CD4-positive, alpha-beta memory T cell (primary cell): ENCODE data around the gene TMEM120B. TPM values are rescaled to one million over a fixed set of nuclear protein-coding genes. Genes with fewer than 3 reads are reported as not detected.

ENCODE experiments used
- CTCF ChIA-PET: fragments of 350-600 bp; sonication (Branson Sonifier 250); formaldehyde crosslinking; loops from one replicate; lab custom pipeline; 2021; ENCODE audit warnings: inconsistent platforms; ENCODE audit not compliant: partially characterized antibody; lab: Charles Lee
- POLR2A ChIA-PET: fragments of 350-600 bp; sonication (Branson Sonifier 250); formaldehyde crosslinking; loops from one replicate; lab custom pipeline; 2021; ENCODE audit not compliant: partially characterized antibody; lab: Charles Lee
- DNase-seq, 5 donors: peaks; one replicate each; pipeline versions ENCODE4 v3.0.0 to v3.0.0-alpha.2; 2020 to 2022; ENCODE audit warnings: mixed read lengths in 1 of 5
- H3K27ac ChIP-seq: one replicate; pipeline ENCODE4 v1.7.0; 2013; ENCODE audit warnings: low read depth, low read length
- H3K27me3 ChIP-seq: 2 replicates; pipeline ENCODE4 v1.7.0; 2013; ENCODE audit warnings: mild to moderate bottlenecking, low read length, moderate library complexity; ENCODE audit not compliant: insufficient read depth
- H3K36me3 ChIP-seq: 2 replicates; pipeline ENCODE4 v1.7.0; 2013; ENCODE audit warnings: mild to moderate bottlenecking, low read length, moderate library complexity; ENCODE audit not compliant: insufficient read depth
- H3K4me1 ChIP-seq: 2 replicates; pipeline ENCODE4 v1.7.0; 2013; ENCODE audit warnings: mild to moderate bottlenecking, low read length, moderate library complexity; ENCODE audit not compliant: insufficient read depth
- H3K4me3 ChIP-seq, 2 donors: one replicate each; pipeline ENCODE4 v1.7.0; 2013; ENCODE audit warnings: low read length in 2 of 2, mild to moderate bottlenecking in 1 of 2
- H3K9me3 ChIP-seq, 2 donors: one replicate each; pipeline ENCODE4 v1.7.0; 2013; ENCODE audit warnings: low read length in 2 of 2, control low read depth in 1 of 2; ENCODE audit not compliant: control insufficient read depth in 1 of 2
- H3K27ac Mint-ChIP-seq, 7 donors: one replicate each; pipeline ENCODE4 v1.8.0; 2020 to 2021; ENCODE audit warnings: mixed read lengths in 7 of 7, mild to moderate bottlenecking in 6 of 7, inconsistent platforms in 3 of 7, moderate library complexity in 3 of 7
- H3K27me3 Mint-ChIP-seq, 2 donors: one replicate each; pipeline ENCODE4 v1.8.0; 2020 to 2021; ENCODE audit warnings: mixed read lengths in 2 of 2
- H3K36me3 Mint-ChIP-seq, 2 donors: one replicate each; pipeline ENCODE4 v1.8.0; 2020 to 2021; ENCODE audit warnings: mixed read lengths in 2 of 2, inconsistent platforms in 1 of 2, mild to moderate bottlenecking in 1 of 2
- H3K4me1 Mint-ChIP-seq, 4 donors: one replicate each; pipeline ENCODE4 v1.8.0; 2020 to 2021; ENCODE audit warnings: mixed read lengths in 4 of 4, mild to moderate bottlenecking in 1 of 4
- H3K4me3 Mint-ChIP-seq, 8 donors: one replicate each; pipeline ENCODE4 v1.8.0; 2020 to 2021; ENCODE audit warnings: mixed read lengths in 8 of 8, mild to moderate bottlenecking in 7 of 8, moderate library complexity in 6 of 8, inconsistent platforms in 3 of 8
- H3K9me3 Mint-ChIP-seq, 8 donors: one replicate each; pipeline ENCODE4 v1.8.0; 2020 to 2021; ENCODE audit warnings: mixed read lengths in 8 of 8, mild to moderate bottlenecking in 5 of 8, inconsistent platforms in 3 of 8, moderate library complexity in 1 of 8
- intact Hi-C: fragments of 100-400 bp; cut with micrococcal nuclease; formaldehyde crosslinking; loops from one replicate; pipeline ENCODE4 v1.15.1; 2023
- polyA plus RNA-seq, 2 donors: library from polyadenylated mRNA; unstranded; fragments of 300-500 nt; fragmentation: Illumina TruSeq; gene quantifications; one replicate each; pipeline ENCODE4 v1.2.3, GENCODE V29; 2021
- total RNA-seq, 2 experiments: library from RNA; stranded (reverse); gene quantifications; one replicate each; pipeline ENCODE4 v1.2.3, GENCODE V29; 2021

The TMEM120B gene
- total and polyA plus RNA-seq, 4 experiments from 2014 or later: 3.3 to 12.8 (median 7.4) TPM

GRCh38 chr12:121829250-121829918 lies 116.8 kb downstream of the TMEM120B start:
- Histone ChIP-seq H3K27ac (no peak overlapping the region), H3K9me3 (no peaks in the 10 kb centered on the region), H3K4me3 (no peak overlapping the region), H3K4me1 (no peaks in the 10 kb centered on the region), H3K27me3 (no peaks in the 10 kb centered on the region), H3K36me3 (peaks cover 54% of the 10 kb centered on the region)
- Mint-ChIP-seq H3K27ac (peak overlapping the region in 2 of 7 donors; percentile 27 to 51), H3K27me3 (no peaks in the 10 kb centered on the region), H3K9me3 (peaks cover 0 to 2% (median 0%) of the 10 kb centered on the region in 8 donors), H3K4me1 (peaks cover 0 to 6% (median 0%) of the 10 kb centered on the region in 4 donors), H3K36me3 (peaks cover 43 to 58% of the 10 kb centered on the region in 2 donors), H3K4me3 (no peak overlapping the region)
- intact Hi-C loops: no loop called here
- ChIA-PET CTCF (no interaction called here), POLR2A (interaction anchor here (44.6 kb wide), 1 partner anchor 39 kb away, joined by 2727 read pairs; the partner anchor contains the start of genes RHOF and SETD1B)
- DNase-seq: no peak

- Histone ChIP-seq H3K4me3 (no peak overlapping the region), H3K9me3 (no peaks in the 10 kb centered on the region), H3K27ac (no peak overlapping the region), H3K36me3 (peaks cover 54% of the 10 kb centered on the region), H3K27me3 (no peaks in the 10 kb centered on the region), H3K4me1 (no peaks in the 10 kb centered on the region)
- CTCF ChIA-PET: no interaction called here
- Mint-ChIP-seq H3K9me3 (peaks cover 0 to 2% (median 0%) of the 10 kb centered on the region in 8 donors), H3K4me1 (peaks cover 0 to 6% (median 0%) of the 10 kb centered on the region in 4 donors), H3K36me3 (peaks cover 43 to 54% of the 10 kb centered on the region in 2 donors), H3K27ac (peak overlapping the region in 1 of 7 donors; percentile 70), H3K4me3 (no peak overlapping the region), H3K27me3 (no peaks in the 10 kb centered on the region)
- POLR2A ChIA-PET: interaction anchor here (44.6 kb wide), 1 partner anchor 39 kb away, joined by 2727 read pairs; the partner anchor contains the start of genes RHOF and SETD1B
- intact Hi-C loops: no loop called here
- no peak for DNase-seq
Observed at GRCh38 chr12:121830134-121830533, 117.6 kb downstream of the TMEM120B start.

GRCh38 chr12:121830588-121831265 lies 118.2 kb downstream of the TMEM120B start:
- Mint-ChIP-seq H3K36me3 (peaks cover 43 to 53% of the 10 kb centered on the region in 2 donors), H3K27me3 (no peaks in the 10 kb centered on the region), H3K27ac (peak overlapping the region in 1 of 7 donors; percentile 70), H3K4me3 (no peak overlapping the region), H3K9me3 (peaks cover 0 to 2% (median 0%) of the 10 kb centered on the region in 8 donors), H3K4me1 (peaks cover 0 to 6% (median 0%) of the 10 kb centered on the region in 4 donors)
- intact Hi-C loops: no loop called here
- CTCF ChIA-PET: no interaction called here
- H3K9me3 ChIP-seq: no peaks in the 10 kb centered on the region
- no peak overlapping the region for H3K4me3 ChIP-seq
- H3K36me3 ChIP-seq: peaks cover 54% of the 10 kb centered on the region
- H3K4me1 ChIP-seq: no peaks in the 10 kb centered on the region
- H3K27me3 ChIP-seq: no peaks in the 10 kb centered on the region
- no peak for DNase-seq
- POLR2A ChIA-PET: no interaction called here
- no peak overlapping the region for H3K27ac ChIP-seq

Other genes starting within 250 kb of the TMEM120B start
- 100 to 1,000 TPM in 1 of 2 experiments, 10 to 100 TPM in 1; 98.7 to 101 TPM for gene KDM2B, start 131.7 kb upstream of the TMEM120B start, total RNA-seq
- 10 to 100 TPM in 1 of 2 donors, 1 to 10 TPM in 1; 7.7 to 20.6 TPM for gene KDM2B, start 131.7 kb upstream of the TMEM120B start, polyA plus RNA-seq
- 10 to 100 TPM; 48.8 to 51.7 TPM for gene ORAI1, start 86.2 kb upstream of the TMEM120B start, total RNA-seq
- 100 to 1,000 TPM; 186 to 235 TPM for gene ORAI1, start 86.2 kb upstream of the TMEM120B start, polyA plus RNA-seq
- 10 to 100 TPM; 14.1 to 17.3 TPM for gene MORN3, start 43.1 kb upstream of the TMEM120B start, total RNA-seq
- 1 to 10 TPM; 6.3 to 6.7 TPM for gene MORN3, start 43.1 kb upstream of the TMEM120B start, polyA plus RNA-seq
- 100 to 1,000 TPM; 137 to 138 TPM for gene RHOF, start 80.9 kb downstream of the TMEM120B start, total RNA-seq
- 100 to 1,000 TPM in 1 of 2 donors, 10 to 100 TPM in 1; 72.6 to 106 TPM for gene RHOF, start 80.9 kb downstream of the TMEM120B start, polyA plus RNA-seq
- gene SETD1B, start 91.3 kb downstream of the TMEM120B start, total RNA-seq: 10 to 100 TPM; 67.1 to 69.3 TPM
- 1 to 10 TPM in 1 of 2 donors, under 1 TPM in 1; 0.13 to 3.3 TPM for gene SETD1B, start 91.3 kb downstream of the TMEM120B start, polyA plus RNA-seq
- gene HPD, start 146.1 kb downstream of the TMEM120B start, total RNA-seq: not detected
- not detected for gene HPD, start 146.1 kb downstream of the TMEM120B start, polyA plus RNA-seq
- gene PSMD9, start 176.0 kb downstream of the TMEM120B start, total RNA-seq: 10 to 100 TPM; 41.4 to 42.7 TPM
- gene PSMD9, start 176.0 kb downstream of the TMEM120B start, polyA plus RNA-seq: 100 to 1,000 TPM in 1 of 2 donors, 10 to 100 TPM in 1; 93.2 to 111 TPM
- gene CFAP251, start 205.8 kb downstream of the TMEM120B start, total RNA-seq: under 1 TPM; 0.23 to 0.44 TPM
- under 1 TPM in 1 of 2 donors, not detected in 1; 0.21 TPM for gene CFAP251, start 205.8 kb downstream of the TMEM120B start, polyA plus RNA-seq